Adipose tissue (tissue), 3 donors: Measurements from ENCODE around the gene CARD16. TPM values are rescaled to one million over a fixed set of nuclear protein-coding genes. Genes with fewer than 3 reads are reported as not detected.
"Not testable (repeated sequence)": the region's sequence is repeated elsewhere in the genome, so short reads cannot be mapped to it uniquely, and the experiment has no call there.

ENCODE experiments used
- H3K27ac ChIP-seq: one replicate; pipeline ENCODE4 v1.5.1; 2013; ENCODE audit warnings: low read depth, low read length
- WGBS, 3 donors: extraction: QIAGEN DNeasy Blood & Tissue Kit; methylation state at CpG; one replicate each; pipeline ENCODE4 v1.1.7; 2013; 5-methylcytosine and 5-hydroxymethylcytosine counted together
- polyA plus RNA-seq, 3 donors: library from polyadenylated mRNA; stranded (reverse); fragments of 200-250 nt; gene quantifications; one replicate each; pipeline ENCODE4 v1.2.3, GENCODE V29; 2013
- donor health status: healthy with polysubstance abuse.
- donor health status: Bipolar disorder and iron deficiency.
- donor health status: healthy.

The CARD16 gene
- polyA plus RNA-seq = 10 to 100 TPM in 2 of 3 donors, 1 to 10 TPM in 1; 3.3 to 52.2 (median 22.1) TPM

GRCh38 chr11:105044557-105045524, at the start of gene CARD16:
TSS of gene CARD16 (minus strand) at chr11:105045335. CDS start at chr11:105045297, 38 bp downstream.
- not testable (repeated sequence) for H3K27ac ChIP-seq
- 11 to 63% (median 16%) methylated on average over 5 of the region's 5 CpGs for WGBS, 3 donors

- H3K27ac ChIP-seq = no peak overlapping the region
- 46 to 70% (median 55%) methylated on average over 9 of the region's 9 CpGs for WGBS, 3 donors
Measured at GRCh38 chr11:105092256-105093239, 47.4 kb upstream of the CARD16 start.

- WGBS, 3 donors = 85 to 96% (median 92%) methylated on average over 5 of the region's 5 CpGs
Measured at GRCh38 chr11:105081412-105082150, 36.4 kb upstream of the CARD16 start.

GRCh38 chr11:105080171-105080906, 35.2 kb upstream of the CARD16 start:
- not testable (repeated sequence) for H3K27ac ChIP-seq
- 29 to 71% (median 31%) methylated on average over 5 to 6 of the region's 6 CpGs for WGBS, 3 donors

More at GRCh38 chr11:105081412-105082150, 36.4 kb upstream of the CARD16 start:
- no peak overlapping the region for H3K27ac ChIP-seq

- 92 to 99% (median 94%) methylated on average over 3 of the region's 3 CpGs for WGBS, 3 donors
Measured at GRCh38 chr11:105078283-105078682, 33.1 kb upstream of the CARD16 start.

GRCh38 chr11:105077141-105077790, 32.1 kb upstream of the CARD16 start:
- 67 to 86% (median 79%) methylated on average over 4 of the region's 4 CpGs for WGBS, 3 donors
- not testable (repeated sequence) for H3K27ac ChIP-seq

More at GRCh38 chr11:105078283-105078682, 33.1 kb upstream of the CARD16 start:
- no peak overlapping the region for H3K27ac ChIP-seq

- WGBS, 3 donors = 85 to 86% (median 86%) methylated on average over 2 of the region's 2 CpGs
- H3K27ac ChIP-seq = no peak overlapping the region
Measured at GRCh38 chr11:105074166-105074530, 29.0 kb upstream of the CARD16 start.

- 62 to 98% (median 96%) methylated on average over 1 of the region's 1 CpG for WGBS, 3 donors
- H3K27ac ChIP-seq = no peak overlapping the region
Measured at GRCh38 chr11:105073456-105074165, 28.5 kb upstream of the CARD16 start.

- WGBS, 3 donors = 48 to 77% (median 76%) methylated on average over 1 to 2 of the region's 2 CpGs
- not testable (repeated sequence) for H3K27ac ChIP-seq
Measured at GRCh38 chr11:105072080-105072479, 26.9 kb upstream of the CARD16 start.

GRCh38 chr11:105071089-105071732, 26.1 kb upstream of the CARD16 start:
- no peak overlapping the region for H3K27ac ChIP-seq
- WGBS, 3 donors = 72 to 86% (median 78%) methylated on average over 4 of the region's 4 CpGs

- WGBS, 3 donors = 86 to 93% (median 86%) methylated on average over 4 of the region's 4 CpGs
- H3K27ac ChIP-seq = no peak overlapping the region
Measured at GRCh38 chr11:105070306-105070705, 25.2 kb upstream of the CARD16 start.

GRCh38 chr11:105069749-105070148, 24.6 kb upstream of the CARD16 start:
- 0 to 98% (median 56%) methylated on average over 1 to 2 of the region's 2 CpGs for WGBS, 3 donors
- H3K27ac ChIP-seq = not testable (repeated sequence)

- not testable (repeated sequence) for H3K27ac ChIP-seq
- 50 to 62% (median 58%) methylated on average over 9 of the region's 9 CpGs for WGBS, 3 donors
Measured at GRCh38 chr11:105063245-105063941, 18.3 kb upstream of the CARD16 start.

- no peak overlapping the region for H3K27ac ChIP-seq
- 25 to 53% (median 49%) methylated on average over 4 of the region's 4 CpGs for WGBS, 3 donors
Measured at GRCh38 chr11:105057432-105057831, 12.3 kb upstream of the CARD16 start.

GRCh38 chr11:105056446-105056845, 11.3 kb upstream of the CARD16 start:
- 91 to 97% (median 97%) methylated on average over 1 of the region's 1 CpG for WGBS, 3 donors

More at GRCh38 chr11:105056446-105056845, 11.3 kb upstream of the CARD16 start:
- H3K27ac ChIP-seq = no peak overlapping the region
